ENCODE results near the gene ERN1. TPM values are rescaled to one million over a fixed set of nuclear protein-coding genes. Genes with fewer than 3 reads are reported as not detected.

The ERN1 gene
- total RNA-seq, 1 experiment from 2014 or later, result 13.5 TPM

GRCh38 chr17:64157669-64158180 lies 27.8 kb upstream of the ERN1 start:
- CTCF ChIA-PET, result no interaction called here
- no peaks in the 10 kb centered on the region for H3F3A ChIP-seq (ENCODE audit: low read length, unreplicated experiment)
- H3K27me3 ChIP-seq (ENCODE audit: low read length), result no peaks in the 10 kb centered on the region
- H3K27ac ChIP-seq (ENCODE audit: low read length), result no peak overlapping the region
- H3K36me3 ChIP-seq (ENCODE audit: low read depth, low read length), result peaks cover 8% of the 10 kb centered on the region; the same call in 1 of the 2 replicates
- POLR2A ChIA-PET (ENCODE audit: unreplicated experiment), result no interaction called here
- H3K9ac ChIP-seq (ENCODE audit: low read length), result no peak overlapping the region
- no peaks in the 10 kb centered on the region for H3K9me2 ChIP-seq (replicated peaks; ENCODE audit: low read length)
- no peaks in the 10 kb centered on the region for H3K9me3 ChIP-seq (ENCODE audit: low read length)
- BruUV-seq (replicated peaks), result no TSS peak
- DNase-seq, result peak; percentile 38
- no peak overlapping the region for H3K4me3 ChIP-seq (ENCODE audit: low read length)
- no peak overlapping the region for H3K4me2 ChIP-seq (ENCODE audit: low read length)
- TF ChIP-seq EZH2 (IDR thresholded peaks at IDR 0.05; ENCODE audit: low read length, unreplicated experiment), result no peak
- TF ChIP-seq EZH2phosphoT487 (IDR thresholded peaks at IDR 0.05; ENCODE audit: borderline replicate concordance, low read length), result no peak
- TF ChIP-seq CTCF (conservative IDR thresholded peaks at IDR 0.05; ENCODE audit: low read depth, low read length), result no peak
- H3K79me2 ChIP-seq (ENCODE audit: low read length), result no peaks in the 10 kb centered on the region
- H3K4me1 ChIP-seq (ENCODE audit: insufficient read depth, low read length), result peaks cover 21% of the 10 kb centered on the region
- H4K20me1 ChIP-seq (ENCODE audit: low read length), result no peaks in the 10 kb centered on the region
- intact Hi-C loops (cut with micrococcal nuclease), result no loop called here
- ATAC-seq, result peak; percentile 78
- H2AFZ ChIP-seq (ENCODE audit: low read length), result no peak overlapping the region

GRCh38 chr17:64156670-64157069 lies 26.7 kb upstream of the ERN1 start:
- Histone ChIP-seq H3K4me1 (ENCODE audit: insufficient read depth, low read length) (peaks cover 21% of the 10 kb centered on the region), H3K79me2 (ENCODE audit: low read length) (no peaks in the 10 kb centered on the region), H3F3A (ENCODE audit: low read length, unreplicated experiment) (no peaks in the 10 kb centered on the region), H3K9me3 (ENCODE audit: low read length) (no peaks in the 10 kb centered on the region), H3K27me3 (ENCODE audit: low read length) (no peaks in the 10 kb centered on the region), H2AFZ (ENCODE audit: low read length) (no peak overlapping the region), H3K9ac (ENCODE audit: low read length) (no peak overlapping the region), H3K4me3 (ENCODE audit: low read length) (no peak overlapping the region), H3K9me2 (replicated peaks; ENCODE audit: low read length) (no peaks in the 10 kb centered on the region), H3K36me3 (ENCODE audit: low read depth, low read length) (peaks cover 10% of the 10 kb centered on the region; the same call in 1 of the 2 replicates), H3K27ac (ENCODE audit: low read length) (no peak overlapping the region), H3K4me2 (ENCODE audit: low read length) (no peak overlapping the region), H4K20me1 (ENCODE audit: low read length) (no peaks in the 10 kb centered on the region)
- DNase-seq (no peak), ATAC-seq (no peak; the same call in 1 of the 2 replicates)
- no TSS peak for BruUV-seq (replicated peaks)
- intact Hi-C loops (cut with micrococcal nuclease), result no loop called here
- TF ChIP-seq EZH2phosphoT487 (IDR thresholded peaks at IDR 0.05; ENCODE audit: borderline replicate concordance, low read length) (no peak), EZH2 (IDR thresholded peaks at IDR 0.05; ENCODE audit: low read length, unreplicated experiment) (no peak), CTCF (conservative IDR thresholded peaks at IDR 0.05; ENCODE audit: low read depth, low read length) (no peak)
- CTCF ChIA-PET, result no interaction called here
- POLR2A ChIA-PET (ENCODE audit: unreplicated experiment), result interaction anchor here (0.6 kb wide), 1 partner anchor 1511 kb away, joined by 9 read pairs; no protein-coding TSS in a partner anchor

GRCh38 chr17:64155751-64156544 lies 26.0 kb upstream of the ERN1 start:
- Histone ChIP-seq H3K9ac (ENCODE audit: low read length) (no peak overlapping the region), H3K4me2 (ENCODE audit: low read length) (no peak overlapping the region), H3K9me3 (ENCODE audit: low read length) (no peaks in the 10 kb centered on the region), H3F3A (ENCODE audit: low read length, unreplicated experiment) (no peaks in the 10 kb centered on the region), H3K27me3 (ENCODE audit: low read length) (no peaks in the 10 kb centered on the region), H3K9me2 (replicated peaks; ENCODE audit: low read length) (no peaks in the 10 kb centered on the region), H3K79me2 (ENCODE audit: low read length) (no peaks in the 10 kb centered on the region), H4K20me1 (ENCODE audit: low read length) (no peaks in the 10 kb centered on the region), H2AFZ (ENCODE audit: low read length) (no peak overlapping the region), H3K4me1 (ENCODE audit: insufficient read depth, low read length) (peaks cover 21% of the 10 kb centered on the region), H3K36me3 (ENCODE audit: low read depth, low read length) (peaks cover 10% of the 10 kb centered on the region; the same call in 1 of the 2 replicates), H3K4me3 (ENCODE audit: low read length) (no peak overlapping the region), H3K27ac (ENCODE audit: low read length) (no peak overlapping the region)
- POLR2A ChIA-PET (ENCODE audit: unreplicated experiment), result interaction anchor here (0.6 kb wide), 1 partner anchor 118 kb away, joined by 6 read pairs; no protein-coding TSS in a partner anchor
- no peak for TF ChIP-seq EZH2phosphoT487 (IDR thresholded peaks at IDR 0.05; ENCODE audit: borderline replicate concordance, low read length)
- no peak for TF ChIP-seq CTCF (conservative IDR thresholded peaks at IDR 0.05; ENCODE audit: low read depth, low read length)
- no peak for TF ChIP-seq EZH2 (IDR thresholded peaks at IDR 0.05; ENCODE audit: low read length, unreplicated experiment)
- CTCF ChIA-PET, result interaction anchor here (0.5 kb wide), 1 partner anchor 118 kb away, joined by 5 read pairs; no protein-coding TSS in a partner anchor
- no TSS peak for BruUV-seq (replicated peaks)
- DNase-seq, result peak; percentile 44
- ATAC-seq, result peak; percentile 57
- intact Hi-C loops (cut with micrococcal nuclease), result no loop called here

Measured in PC-3 (cell line).